Neural cell (in vitro differentiated cells): ENCODE data around the gene POLD1. TPM values are rescaled to one million over a fixed set of nuclear protein-coding genes. Genes with fewer than 3 reads are reported as not detected.
"Not testable (repeated sequence)": the region's sequence is repeated elsewhere in the genome, so short reads cannot be mapped to it uniquely, and the experiment has no call there.

Experiments used
- H2AFZ ChIP-seq: fragments of 200-600, 300-800 bp; sonication (generic), shearing (Covaris generic); 2 replicates; pipeline ENCODE4 v1.6.0; 2014; ENCODE audit warnings: low read depth, mild to moderate bottlenecking, antibody characterized with exemption, low read length, moderate library complexity
- H3F3A ChIP-seq: fragments of 200-600 bp; shearing (Covaris generic); 2 replicates; pipeline ENCODE4 v1.6.1; 2016; ENCODE audit warnings: mild to moderate bottlenecking, moderate library complexity, mixed read lengths, antibody characterized with exemption, low read length; ENCODE audit not compliant: insufficient read depth, poor library complexity, severe bottlenecking
- H3K27ac ChIP-seq: fragments of 200-600, 300-800 bp; sonication (generic), shearing (Covaris generic); 2 replicates; pipeline ENCODE4 v1.5.1; 2014; ENCODE audit warnings: mild to moderate bottlenecking, low read length, moderate library complexity
- H3K27me3 ChIP-seq: fragments of 300-800, 200-600 bp; sonication (generic), shearing (Covaris generic); 2 replicates; pipeline ENCODE4 v1.6.0; 2014; ENCODE audit warnings: mild to moderate bottlenecking, low read depth, low read length, moderate library complexity; ENCODE audit not compliant: insufficient read depth
- H3K36me3 ChIP-seq: fragments of 300-800, 200-600 bp; sonication (generic), shearing (Covaris generic); 2 replicates; pipeline ENCODE4 v1.5.1; 2014; ENCODE audit warnings: mild to moderate bottlenecking, antibody characterized with exemption, low read length, moderate library complexity; ENCODE audit not compliant: insufficient read depth
- H3K4me2 ChIP-seq: fragments of 300-800, 200-600 bp; sonication (generic), shearing (Covaris generic); 2 replicates; pipeline ENCODE4 v1.6.0; 2014; ENCODE audit warnings: mild to moderate bottlenecking, low read length
- H3K4me3 ChIP-seq: fragments of 300-800, 200-600 bp; sonication (generic), shearing (Covaris generic); 2 replicates; pipeline ENCODE4 v1.5.1; 2014; ENCODE audit warnings: mild to moderate bottlenecking, low read length, moderate library complexity
- H3K79me2 ChIP-seq: fragments of 200-600 bp; shearing (Covaris generic); replicated peaks from 2 replicates; pipeline ENCODE4 v1.6.0; 2014; ENCODE audit warnings: mild to moderate bottlenecking, low read length, moderate library complexity; ENCODE audit not compliant: insufficient read depth
- H3K9ac ChIP-seq: fragments of 300-800, 200-600 bp; sonication (generic), shearing (Covaris generic); 2 replicates; pipeline ENCODE4 v1.6.1; 2016; ENCODE audit warnings: mild to moderate bottlenecking, low read length, mixed read lengths
- H3K9me2 ChIP-seq: fragments of 200-600 bp; shearing (Covaris generic); 2 replicates; pipeline ENCODE4 v1.6.1; 2016; ENCODE audit warnings: mild to moderate bottlenecking, low read length, mixed read lengths; ENCODE audit not compliant: insufficient read depth
- H3K9me3 ChIP-seq: fragments of 200-600, 300-800 bp; sonication (generic), shearing (Covaris generic); 2 replicates; pipeline ENCODE4 v1.6.1; 2016; ENCODE audit warnings: mild to moderate bottlenecking, mixed run types, low read length, moderate library complexity, mixed read lengths
- H4K20me1 ChIP-seq: fragments of 200-600 bp; shearing (Covaris generic); 2 replicates; pipeline ENCODE4 v1.6.1; 2016; ENCODE audit warnings: mild to moderate bottlenecking, mixed run types; ENCODE audit not compliant: insufficient read depth
- CTCF ChIP-seq: fragments of 450-650 bp; IDR thresholded peaks from 2 replicates; pipeline ENCODE4 v1.5.1; 2014; ENCODE audit warnings: antibody characterized with exemption, mild to moderate bottlenecking, moderate library complexity; ENCODE audit not compliant: poor library complexity, severe bottlenecking
- EP300 ChIP-seq: fragments of 450-650 bp; conservative IDR thresholded peaks from 2 replicates; pipeline ENCODE4 v1.6.1; 2014; ENCODE audit warnings: antibody characterized with exemption, mild to moderate bottlenecking, moderate library complexity; ENCODE audit not compliant: poor library complexity, severe bottlenecking
- EZH2 ChIP-seq: fragments of 200-600, 300-800 bp; shearing (Covaris generic), sonication (generic); IDR thresholded peaks from 2 replicates; pipeline ENCODE4 v1.6.1; 2014; ENCODE audit warnings: antibody characterized with exemption, low read length, borderline replicate concordance, mild to moderate bottlenecking; ENCODE audit not compliant: insufficient read depth, poor library complexity, severe bottlenecking
- MXI1 ChIP-seq: fragments of 450-650 bp; conservative IDR thresholded peaks from 2 replicates; pipeline ENCODE4 v1.6.1; 2014; ENCODE audit warnings: antibody characterized with exemption, mild to moderate bottlenecking; ENCODE audit not compliant: poor library complexity, severe bottlenecking
- POLR2AphosphoS5 ChIP-seq: IDR thresholded peaks from 2 replicates; pipeline ENCODE4 v1.6.1; 2012
- RAD21 ChIP-seq: fragments of 450-650 bp; conservative IDR thresholded peaks from 2 replicates; pipeline ENCODE4 v1.6.1; 2014; ENCODE audit warnings: antibody characterized with exemption, mild to moderate bottlenecking, moderate library complexity
- REST ChIP-seq: IDR thresholded peaks from 2 replicates; pipeline ENCODE4 v1.6.1; 2012; ENCODE audit warnings: borderline replicate concordance
- SMC3 ChIP-seq: fragments of 450-650 bp; conservative IDR thresholded peaks from 2 replicates; pipeline ENCODE4 v1.6.1; 2014; ENCODE audit warnings: antibody characterized with exemption, mild to moderate bottlenecking, moderate library complexity; ENCODE audit not compliant: poor library complexity
- TAF1 ChIP-seq: IDR thresholded peaks from 2 replicates; pipeline ENCODE4 v1.6.1; 2012; ENCODE audit warnings: low read depth
- polyA plus RNA-seq: library from polyadenylated mRNA; depleted of rRNA; stranded (reverse); fragments of >200 nt; gene quantifications from 2 replicates; pipeline ENCODE4 v1.2.3, GENCODE V29; 2014

POLD1 gene
- polyA plus RNA-seq, 1 donor from 2014 or later = 13.1 TPM

GRCh38 chr19:50337031-50337430 lies 47.1 kb upstream of the POLD1 start:
- H3K4me3 ChIP-seq = not testable (repeated sequence)

GRCh38 chr19:50340331-50340730 lies 43.8 kb upstream of the POLD1 start:
- no peaks in the 10 kb centered on the region for H3K9me3 ChIP-seq
- TF ChIP-seq POLR2AphosphoS5 (no peak), EP300 (no peak), REST (no peak), SMC3 (no peak), RAD21 (no peak), MXI1 (no peak), CTCF (no peak), EZH2 (no peak), TAF1 (no peak)
- H2AFZ ChIP-seq = no peak overlapping the region
- no peak overlapping the region for H3K9ac ChIP-seq
- no peak overlapping the region for H3K4me3 ChIP-seq
- no peaks in the 10 kb centered on the region for H3K79me2 ChIP-seq
- no peak overlapping the region for H3K4me2 ChIP-seq
- no peaks in the 10 kb centered on the region for H3F3A ChIP-seq
- H4K20me1 ChIP-seq = no peaks in the 10 kb centered on the region
- H3K27ac ChIP-seq = no peak overlapping the region
- H3K27me3 ChIP-seq = no peaks in the 10 kb centered on the region
- H3K9me2 ChIP-seq = no peaks in the 10 kb centered on the region
- H3K36me3 ChIP-seq = no peaks in the 10 kb centered on the region

More at GRCh38 chr19:50337031-50337430, 47.1 kb upstream of the POLD1 start:
- not testable (repeated sequence) for H4K20me1 ChIP-seq, H3K27ac ChIP-seq, H3K9me2 ChIP-seq, H3F3A ChIP-seq, H2AFZ ChIP-seq, H3K9ac ChIP-seq, H3K79me2 ChIP-seq, H3K27me3 ChIP-seq, H3K4me2 ChIP-seq, H3K9me3 ChIP-seq, H3K36me3 ChIP-seq

- Histone ChIP-seq H3K9ac (no peak overlapping the region), H3K9me3 (no peaks in the 10 kb centered on the region)
- no peak for TF ChIP-seq REST
- no peak for TF ChIP-seq EP300
- no peak for TF ChIP-seq EZH2
- no peak for TF ChIP-seq POLR2AphosphoS5
- no peak for TF ChIP-seq TAF1
- TF ChIP-seq CTCF = no peak
- TF ChIP-seq MXI1 = no peak
- no peak for TF ChIP-seq SMC3
- no peak for TF ChIP-seq RAD21
Observed at GRCh38 chr19:50341091-50341564, 43.0 kb upstream of the POLD1 start.

More at GRCh38 chr19:50341091-50341564, 43.0 kb upstream of the POLD1 start:
- Histone ChIP-seq H3K36me3 (no peaks in the 10 kb centered on the region), H2AFZ (no peak overlapping the region), H3K4me3 (no peak overlapping the region), H3F3A (no peaks in the 10 kb centered on the region), H3K27me3 (no peaks in the 10 kb centered on the region), H3K79me2 (no peaks in the 10 kb centered on the region), H3K27ac (no peak overlapping the region), H3K9me2 (no peaks in the 10 kb centered on the region), H3K4me2 (no peak overlapping the region), H4K20me1 (no peaks in the 10 kb centered on the region)
